ENCODE measurements around the gene HBG2. TPM values are rescaled to one million over a fixed set of nuclear protein-coding genes. Genes with fewer than 3 reads are reported as not detected.

The HBG2 gene
- total and polyA plus RNA-seq, 9 of the 15 experiments (the other 6 are each of a cell fraction or from before 2014, with no cell fraction given), result 1,626 to 58,619 (median 10,515) TPM

DNA sequence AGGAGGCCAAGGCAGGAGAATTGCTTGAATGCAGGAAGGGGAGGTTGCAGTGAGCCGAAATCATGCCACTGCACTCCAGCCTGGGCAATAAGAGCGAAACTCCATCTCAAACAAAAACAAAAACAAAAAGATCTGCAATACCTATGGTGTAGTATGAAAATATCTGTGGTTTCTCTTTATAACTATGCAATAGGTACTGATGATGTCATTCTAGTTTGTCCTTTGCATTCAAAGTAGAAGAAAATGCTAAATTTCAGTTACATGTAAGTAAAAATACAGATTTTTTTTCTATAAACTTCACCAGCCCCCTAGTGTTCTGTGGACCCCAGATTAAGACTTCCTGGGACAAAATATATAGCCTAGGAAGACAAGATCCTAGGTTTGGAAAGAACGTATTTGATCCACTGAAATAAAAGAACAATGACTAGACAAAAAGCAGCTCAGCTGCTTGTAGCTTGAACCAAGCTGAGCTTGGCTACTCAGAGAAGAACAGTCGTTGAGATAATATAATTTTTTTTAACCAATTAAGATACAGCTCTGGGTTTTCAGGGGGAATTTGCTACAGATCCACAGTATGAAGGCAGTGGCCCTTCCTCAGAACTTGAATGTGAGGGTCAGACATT is 17.9 kb upstream of the HBG2 start (continued):
- TF ChIP-seq, protein P1, sequence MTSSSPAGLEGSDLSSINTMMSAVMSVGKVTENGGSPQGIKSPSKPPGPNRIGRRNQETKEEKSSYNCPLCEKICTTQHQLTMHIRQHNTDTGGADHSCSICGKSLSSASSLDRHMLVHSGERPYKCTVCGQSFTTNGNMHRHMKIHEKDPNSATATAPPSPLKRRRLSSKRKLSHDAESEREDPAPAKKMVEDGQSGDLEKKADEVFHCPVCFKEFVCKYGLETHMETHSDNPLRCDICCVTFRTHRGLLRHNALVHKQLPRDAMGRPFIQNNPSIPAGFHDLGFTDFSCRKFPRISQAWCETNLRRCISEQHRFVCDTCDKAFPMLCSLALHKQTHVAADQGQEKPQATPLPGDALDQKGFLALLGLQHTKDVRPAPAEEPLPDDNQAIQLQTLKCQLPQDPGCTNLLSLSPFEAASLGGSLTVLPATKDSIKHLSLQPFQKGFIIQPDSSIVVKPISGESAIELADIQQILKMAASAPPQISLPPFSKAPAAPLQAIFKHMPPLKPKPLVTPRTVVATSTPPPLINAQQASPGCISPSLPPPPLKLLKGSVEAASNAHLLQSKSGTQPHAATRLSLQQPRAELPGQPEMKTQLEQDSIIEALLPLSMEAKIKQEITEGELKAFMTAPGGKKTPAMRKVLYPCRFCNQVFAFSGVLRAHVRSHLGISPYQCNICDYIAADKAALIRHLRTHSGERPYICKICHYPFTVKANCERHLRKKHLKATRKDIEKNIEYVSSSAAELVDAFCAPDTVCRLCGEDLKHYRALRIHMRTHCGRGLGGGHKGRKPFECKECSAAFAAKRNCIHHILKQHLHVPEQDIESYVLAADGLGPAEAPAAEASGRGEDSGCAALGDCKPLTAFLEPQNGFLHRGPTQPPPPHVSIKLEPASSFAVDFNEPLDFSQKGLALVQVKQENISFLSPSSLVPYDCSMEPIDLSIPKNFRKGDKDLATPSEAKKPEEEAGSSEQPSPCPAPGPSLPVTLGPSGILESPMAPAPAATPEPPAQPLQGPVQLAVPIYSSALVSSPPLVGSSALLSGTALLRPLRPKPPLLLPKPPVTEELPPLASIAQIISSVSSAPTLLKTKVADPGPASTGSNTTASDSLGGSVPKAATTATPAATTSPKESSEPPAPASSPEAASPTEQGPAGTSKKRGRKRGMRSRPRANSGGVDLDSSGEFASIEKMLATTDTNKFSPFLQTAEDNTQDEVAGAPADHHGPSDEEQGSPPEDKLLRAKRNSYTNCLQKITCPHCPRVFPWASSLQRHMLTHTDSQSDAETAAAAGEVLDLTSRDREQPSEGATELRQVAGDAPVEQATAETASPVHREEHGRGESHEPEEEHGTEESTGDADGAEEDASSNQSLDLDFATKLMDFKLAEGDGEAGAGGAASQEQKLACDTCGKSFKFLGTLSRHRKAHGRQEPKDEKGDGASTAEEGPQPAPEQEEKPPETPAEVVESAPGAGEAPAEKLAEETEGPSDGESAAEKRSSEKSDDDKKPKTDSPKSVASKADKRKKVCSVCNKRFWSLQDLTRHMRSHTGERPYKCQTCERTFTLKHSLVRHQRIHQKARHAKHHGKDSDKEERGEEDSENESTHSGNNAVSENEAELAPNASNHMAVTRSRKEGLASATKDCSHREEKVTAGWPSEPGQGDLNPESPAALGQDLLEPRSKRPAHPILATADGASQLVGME (CRISPR knock-in tag; IDR thresholded peaks at IDR 0.05), result no peak
- TF ChIP-seq TCF3 (CRISPR knock-in tag; IDR thresholded peaks at IDR 0.05), result no peak
- TF ChIP-seq BACH1 (tag; IDR thresholded peaks at IDR 0.05), result peak; percentile 67; the same call in 1 of the 2 replicates
- 0 out of 2 replicates have a peak, but pooled peaks have one; percentile 18 for TF ChIP-seq SMAD4 (CRISPR knock-in tag; conservative IDR thresholded peaks at IDR 0.05)
- TF ChIP-seq, protein P2, sequence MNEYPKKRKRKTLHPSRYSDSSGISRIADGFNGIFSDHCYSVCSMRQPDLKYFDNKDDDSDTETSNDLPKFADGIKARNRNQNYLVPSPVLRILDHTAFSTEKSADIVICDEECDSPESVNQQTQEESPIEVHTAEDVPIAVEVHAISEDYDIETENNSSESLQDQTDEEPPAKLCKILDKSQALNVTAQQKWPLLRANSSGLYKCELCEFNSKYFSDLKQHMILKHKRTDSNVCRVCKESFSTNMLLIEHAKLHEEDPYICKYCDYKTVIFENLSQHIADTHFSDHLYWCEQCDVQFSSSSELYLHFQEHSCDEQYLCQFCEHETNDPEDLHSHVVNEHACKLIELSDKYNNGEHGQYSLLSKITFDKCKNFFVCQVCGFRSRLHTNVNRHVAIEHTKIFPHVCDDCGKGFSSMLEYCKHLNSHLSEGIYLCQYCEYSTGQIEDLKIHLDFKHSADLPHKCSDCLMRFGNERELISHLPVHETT (CRISPR knock-in tag; conservative IDR thresholded peaks at IDR 0.05 in 1 of 2, IDR thresholded peaks at IDR 0.05 in 1 of 2), result no peak
- TF ChIP-seq TAF1 (IDR thresholded peaks at IDR 0.05; ENCODE audit: control insufficient read depth, extremely low read depth, insufficient read depth, low read length, severe bottlenecking), result no peak
- 0 out of 2 replicates have a peak, but pooled peaks have one; percentile 38 for TF ChIP-seq DMBX1 (CRISPR knock-in tag; IDR thresholded peaks at IDR 0.05; ENCODE audit: borderline replicate concordance)
- TF ChIP-seq, protein P3, sequence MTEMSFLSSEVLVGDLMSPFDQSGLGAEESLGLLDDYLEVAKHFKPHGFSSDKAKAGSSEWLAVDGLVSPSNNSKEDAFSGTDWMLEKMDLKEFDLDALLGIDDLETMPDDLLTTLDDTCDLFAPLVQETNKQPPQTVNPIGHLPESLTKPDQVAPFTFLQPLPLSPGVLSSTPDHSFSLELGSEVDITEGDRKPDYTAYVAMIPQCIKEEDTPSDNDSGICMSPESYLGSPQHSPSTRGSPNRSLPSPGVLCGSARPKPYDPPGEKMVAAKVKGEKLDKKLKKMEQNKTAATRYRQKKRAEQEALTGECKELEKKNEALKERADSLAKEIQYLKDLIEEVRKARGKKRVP (CRISPR knock-in tag; IDR thresholded peaks at IDR 0.05), result no peak
- TF ChIP-seq, protein P4, sequence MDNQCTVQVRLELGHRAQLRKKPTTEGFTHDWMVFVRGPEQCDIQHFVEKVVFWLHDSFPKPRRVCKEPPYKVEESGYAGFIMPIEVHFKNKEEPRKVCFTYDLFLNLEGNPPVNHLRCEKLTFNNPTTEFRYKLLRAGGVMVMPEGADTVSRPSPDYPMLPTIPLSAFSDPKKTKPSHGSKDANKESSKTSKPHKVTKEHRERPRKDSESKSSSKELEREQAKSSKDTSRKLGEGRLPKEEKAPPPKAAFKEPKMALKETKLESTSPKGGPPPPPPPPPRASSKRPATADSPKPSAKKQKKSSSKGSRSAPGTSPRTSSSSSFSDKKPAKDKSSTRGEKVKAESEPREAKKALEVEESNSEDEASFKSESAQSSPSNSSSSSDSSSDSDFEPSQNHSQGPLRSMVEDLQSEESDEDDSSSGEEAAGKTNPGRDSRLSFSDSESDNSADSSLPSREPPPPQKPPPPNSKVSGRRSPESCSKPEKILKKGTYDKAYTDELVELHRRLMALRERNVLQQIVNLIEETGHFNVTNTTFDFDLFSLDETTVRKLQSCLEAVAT (IDR thresholded peaks at IDR 0.05), result no peak
- no peak for TF ChIP-seq ZNF12 (CRISPR knock-in tag; IDR thresholded peaks at IDR 0.05)
- TF ChIP-seq ZNF766 (CRISPR knock-in tag; conservative IDR thresholded peaks at IDR 0.05), result no peak
- no peak for TF ChIP-seq POLR2H (tag; IDR thresholded peaks at IDR 0.05; ENCODE audit: low read depth)
- no peak for TF ChIP-seq ZNF253 (CRISPR knock-in tag; conservative IDR thresholded peaks at IDR 0.05)
- no peak for TF ChIP-seq DNMT1 (IDR thresholded peaks at IDR 0.05)
- TF ChIP-seq, protein P5, sequence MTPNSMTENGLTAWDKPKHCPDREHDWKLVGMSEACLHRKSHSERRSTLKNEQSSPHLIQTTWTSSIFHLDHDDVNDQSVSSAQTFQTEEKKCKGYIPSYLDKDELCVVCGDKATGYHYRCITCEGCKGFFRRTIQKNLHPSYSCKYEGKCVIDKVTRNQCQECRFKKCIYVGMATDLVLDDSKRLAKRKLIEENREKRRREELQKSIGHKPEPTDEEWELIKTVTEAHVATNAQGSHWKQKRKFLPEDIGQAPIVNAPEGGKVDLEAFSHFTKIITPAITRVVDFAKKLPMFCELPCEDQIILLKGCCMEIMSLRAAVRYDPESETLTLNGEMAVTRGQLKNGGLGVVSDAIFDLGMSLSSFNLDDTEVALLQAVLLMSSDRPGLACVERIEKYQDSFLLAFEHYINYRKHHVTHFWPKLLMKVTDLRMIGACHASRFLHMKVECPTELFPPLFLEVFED (CRISPR knock-in tag; conservative IDR thresholded peaks at IDR 0.05), result no peak
- TF ChIP-seq C11orf30 (IDR thresholded peaks at IDR 0.05; ENCODE audit: low read depth), result peak; percentile 88
